ENCODE data around the gene UMAD1.

UMAD1 gene

DNA sequence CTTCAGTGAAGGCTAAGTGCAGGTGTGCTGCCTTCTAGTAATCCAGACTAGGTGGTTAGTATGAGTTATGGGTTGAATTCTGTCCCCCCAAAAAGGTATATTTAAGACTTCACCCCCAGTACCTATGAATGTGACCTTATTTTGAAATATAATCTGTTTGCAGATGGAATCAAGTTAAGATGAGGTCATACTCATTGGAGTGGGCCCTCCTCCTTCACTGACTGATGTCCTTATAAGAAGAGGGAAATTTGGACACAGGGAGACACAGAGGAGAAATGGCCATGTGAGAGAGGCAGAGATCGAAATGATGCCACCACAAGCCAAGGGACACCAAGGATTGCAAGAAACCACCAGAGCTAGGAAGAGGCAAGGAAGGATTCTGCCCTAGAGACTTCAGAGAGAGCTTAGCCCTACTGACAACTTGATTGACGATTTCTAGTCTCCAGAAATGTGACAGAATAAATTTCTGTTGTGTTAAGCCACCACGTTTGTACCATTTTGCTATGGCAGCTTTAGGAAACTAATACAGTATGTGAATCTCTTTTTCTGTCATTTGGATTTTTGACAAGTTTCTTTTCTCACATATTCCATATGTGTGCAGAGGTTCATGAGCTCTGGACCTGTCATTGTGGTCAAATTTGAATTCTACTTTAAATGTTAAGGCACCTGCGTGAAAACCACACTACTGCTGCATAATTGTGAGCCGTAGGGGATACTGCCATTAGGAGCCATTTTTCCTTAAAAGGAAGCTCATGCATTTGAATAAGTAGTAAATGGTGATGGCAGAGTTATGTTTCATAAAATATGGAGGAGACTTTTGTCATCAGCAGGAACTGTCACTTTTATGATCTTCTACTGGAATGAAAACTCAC, 80.4 kb downstream of the UMAD1 start:
- DNase-seq (ENCODE audit: low read depth), result no peak

DNA sequence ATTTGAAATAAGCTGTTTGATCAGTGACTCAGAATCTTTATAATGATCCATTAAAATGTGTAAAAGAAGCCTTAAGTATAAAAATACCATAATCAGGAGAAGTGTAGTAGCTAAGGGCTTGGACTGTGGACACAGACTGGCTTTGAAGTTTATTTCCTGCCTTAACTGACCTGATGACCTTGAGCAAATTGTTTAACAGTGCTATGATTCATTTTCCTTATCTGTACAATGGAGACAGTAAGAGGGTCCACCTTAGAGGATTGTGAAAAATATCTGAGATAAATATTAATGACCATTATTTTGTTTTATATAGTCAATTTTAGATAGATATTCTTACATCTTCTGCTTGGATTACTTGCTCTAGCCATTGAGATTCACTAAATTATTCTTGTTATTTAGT, 91.2 kb downstream of the UMAD1 start:
- no peak for DNase-seq (ENCODE audit: low read depth)

DNA sequence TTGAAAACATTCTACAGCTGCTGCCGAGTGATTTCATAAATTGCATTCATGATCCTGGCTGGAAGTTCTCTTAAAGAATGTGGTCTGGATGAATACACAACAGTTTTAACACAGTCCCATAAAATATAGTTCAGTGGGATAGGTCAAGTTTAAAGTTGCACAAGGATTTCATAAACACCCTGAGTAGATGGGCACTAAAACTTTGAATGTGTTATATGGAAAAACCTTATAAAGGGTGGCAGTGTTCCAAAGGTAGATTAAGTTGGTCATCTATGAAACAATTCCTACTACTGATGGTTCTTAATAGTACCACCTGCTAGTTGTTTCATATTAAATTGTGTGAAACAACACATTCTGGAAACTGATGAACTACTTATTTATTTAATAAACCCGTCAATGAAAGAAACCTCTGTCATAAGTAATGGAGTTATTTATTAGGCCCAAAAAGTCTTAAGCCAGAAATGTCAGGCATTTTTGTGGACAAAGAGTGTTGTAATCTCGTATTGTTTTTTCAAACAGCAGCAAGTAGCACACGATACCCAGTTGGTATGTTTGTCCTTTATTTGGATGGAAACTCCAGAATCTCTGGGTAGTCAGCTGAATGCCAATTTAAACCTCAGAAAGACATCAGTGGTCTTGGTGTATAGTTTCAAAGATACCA, 92.2 kb downstream of the UMAD1 start:
- no peak for DNase-seq (ENCODE audit: low read depth)

DNA sequence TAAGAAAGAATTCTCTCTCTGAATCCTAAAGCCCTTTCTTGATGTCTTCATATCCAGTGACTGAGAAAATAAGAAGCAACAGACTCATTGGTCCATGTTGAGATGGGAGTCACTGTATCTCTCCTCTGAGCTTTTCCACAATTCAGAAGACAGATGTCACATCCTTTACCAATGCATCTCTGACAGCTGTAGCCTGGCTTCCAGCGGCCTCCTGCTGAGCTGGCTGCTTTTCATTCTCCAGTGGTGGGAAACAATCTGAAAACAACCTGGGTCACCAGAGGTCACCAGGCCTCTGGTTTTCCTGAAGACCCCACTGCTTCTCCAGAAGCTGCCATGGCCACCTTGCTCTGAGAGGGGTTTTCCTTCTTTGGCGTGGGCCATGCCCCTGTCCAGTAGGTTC, 96.1 kb downstream of the UMAD1 start:
- no peak for DNase-seq (ENCODE audit: low read depth)

DNA sequence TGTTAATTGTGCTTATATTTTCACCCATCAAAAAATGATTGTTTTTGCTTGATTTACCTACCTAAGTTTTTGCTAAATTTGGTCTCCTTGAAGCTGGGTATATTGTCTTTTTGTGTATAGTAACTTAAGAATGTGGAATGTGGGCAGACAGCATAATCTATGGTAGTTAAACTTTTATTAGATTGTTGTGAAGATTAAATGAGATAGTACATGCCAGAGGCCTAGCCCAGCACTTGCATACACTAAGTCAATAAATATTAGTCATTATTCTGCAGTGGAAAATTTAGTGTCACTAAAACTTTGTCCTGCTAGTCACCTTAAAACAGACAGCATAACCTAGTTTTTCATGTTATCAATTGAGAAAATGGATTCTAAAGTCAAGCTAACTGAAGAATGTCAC, 97.1 kb downstream of the UMAD1 start:
- no peak for DNase-seq (ENCODE audit: low read depth)

DNA sequence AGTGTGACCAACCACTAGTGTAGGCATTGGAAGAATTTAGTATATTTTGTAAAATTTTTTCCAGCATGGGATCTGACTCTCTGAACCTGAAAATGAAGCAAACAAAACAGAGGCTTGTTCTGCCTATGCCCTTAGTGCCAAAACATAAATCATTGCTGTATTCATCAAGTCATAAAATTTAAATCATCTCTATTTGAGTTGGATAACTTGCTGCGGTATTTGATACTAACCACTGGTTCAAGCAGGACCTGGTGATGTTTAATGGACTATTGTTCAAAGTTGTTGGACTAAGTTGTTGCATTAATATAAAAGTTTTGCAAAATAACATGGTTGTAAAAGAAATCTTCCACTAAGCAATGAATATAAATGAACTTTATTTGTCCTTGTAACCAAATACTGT, 97.6 kb downstream of the UMAD1 start:
- no peak for DNase-seq (ENCODE audit: low read depth)

DNA sequence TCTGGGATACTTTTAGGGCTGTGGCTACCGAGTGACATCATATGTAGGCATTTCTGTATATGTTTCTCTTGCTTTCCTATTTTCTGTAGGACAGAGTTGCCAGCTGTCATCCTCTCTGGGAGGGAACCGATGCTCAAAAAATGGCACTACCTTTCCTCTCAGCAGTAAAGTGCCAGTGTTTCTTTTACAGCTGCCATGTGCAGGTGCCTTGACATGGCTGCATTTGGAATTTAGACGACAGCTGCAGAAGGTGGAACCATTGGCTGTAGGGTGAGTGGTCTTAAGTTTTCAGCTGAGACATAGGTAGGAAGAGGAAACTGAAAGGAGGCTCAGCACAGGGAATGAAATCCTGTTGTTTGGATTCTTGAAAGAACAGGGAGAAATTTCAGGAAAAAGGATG, 98.1 kb downstream of the UMAD1 start:
- no peak for DNase-seq (ENCODE audit: low read depth)

DNA sequence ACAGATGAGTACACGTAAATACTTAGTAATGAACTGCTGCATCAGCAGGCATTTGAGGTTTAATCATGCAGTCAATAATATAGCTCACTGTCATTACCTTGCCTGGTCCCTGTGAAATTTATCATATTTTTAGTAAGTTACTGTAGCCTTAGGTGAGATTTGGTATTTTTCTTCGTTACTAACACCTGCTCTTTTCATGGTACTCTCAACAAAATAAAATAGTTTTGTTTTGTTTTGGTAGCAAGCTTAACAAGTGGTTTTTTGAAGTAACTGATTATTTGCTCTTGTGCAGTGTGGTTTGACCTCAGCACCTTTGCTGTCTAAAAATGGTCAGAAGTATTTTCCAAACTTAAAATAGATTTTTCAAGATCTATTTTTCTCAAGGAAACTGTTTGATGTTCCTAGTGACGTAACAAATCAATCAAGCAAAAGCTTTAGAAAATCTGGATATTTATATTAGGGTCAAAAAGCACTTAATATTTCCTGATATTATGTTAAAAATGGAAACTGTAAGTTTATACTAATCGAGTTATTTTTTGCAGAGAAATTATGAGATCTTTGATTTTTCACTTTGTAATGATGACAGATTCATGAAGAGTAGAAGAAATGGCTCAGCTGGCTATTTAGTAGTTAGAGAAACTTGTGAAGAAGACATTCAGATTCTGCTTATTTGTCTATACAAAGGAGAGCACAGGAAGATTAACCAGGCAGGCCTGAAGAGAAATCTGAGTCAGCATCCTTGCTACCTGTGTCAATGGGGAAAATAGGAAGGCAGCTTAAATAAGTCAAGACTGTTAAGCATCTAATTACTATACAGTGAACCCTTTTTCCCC, 98.9 kb downstream of the UMAD1 start:
- DNase-seq (ENCODE audit: low read depth), result no peak

DNA sequence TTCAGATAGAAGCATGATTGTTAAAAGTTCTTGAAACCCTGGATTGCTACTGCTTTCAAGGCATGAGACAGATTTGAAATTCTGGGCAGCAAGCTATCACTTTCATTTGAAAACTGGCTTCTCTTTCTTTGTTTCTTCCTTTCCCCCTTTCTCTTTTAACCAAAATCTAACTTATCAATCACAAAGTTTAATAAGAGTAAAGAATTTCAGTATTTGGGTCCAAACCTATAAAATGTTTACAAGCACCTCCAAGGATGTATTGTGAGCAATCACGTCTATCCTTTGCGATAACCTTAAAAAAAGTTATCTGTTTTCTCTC, 99.4 kb downstream of the UMAD1 start:
- DNase-seq (ENCODE audit: low read depth), result no peak

DNA sequence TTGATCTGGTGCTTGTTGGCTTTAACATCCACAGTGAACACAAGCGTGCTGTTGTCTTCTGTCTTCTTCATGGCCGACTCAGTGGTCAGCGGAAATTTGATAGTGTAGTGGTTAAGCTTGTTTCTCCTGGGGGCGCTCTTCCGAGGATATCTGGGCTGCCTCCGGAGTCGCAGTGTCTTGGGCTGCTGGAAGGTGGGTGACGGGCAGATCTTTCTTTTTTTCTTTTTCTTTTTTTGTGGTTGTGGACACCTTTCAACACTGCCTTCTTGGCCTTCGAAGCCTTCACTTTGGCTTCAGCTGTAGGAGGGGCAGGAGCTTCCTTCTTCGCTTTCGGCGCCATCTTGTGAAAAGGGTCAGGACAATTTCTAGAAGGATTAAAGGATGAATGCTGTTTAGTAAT, 101.7 kb downstream of the UMAD1 start:
- no peak for DNase-seq (ENCODE audit: low read depth)

DNA sequence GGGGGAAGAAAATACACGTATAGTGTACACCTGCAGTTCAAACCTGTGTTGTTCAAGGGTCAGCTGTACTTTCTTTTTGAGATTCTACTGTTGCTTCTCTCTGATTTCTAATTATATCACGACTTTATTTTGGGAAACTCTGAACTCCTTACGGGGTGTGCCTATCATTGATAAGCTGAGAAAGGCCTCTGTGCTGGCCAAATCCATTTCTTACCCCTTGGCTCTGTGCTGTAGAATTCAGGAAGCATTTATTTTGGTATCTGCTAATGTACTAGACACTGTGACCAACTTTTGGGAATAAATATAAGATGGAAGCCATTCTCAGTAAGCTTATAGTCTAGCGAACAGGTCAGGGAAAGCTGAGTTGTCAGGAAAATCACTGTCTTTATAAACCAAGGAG, 104.7 kb downstream of the UMAD1 start:
- DNase-seq (ENCODE audit: low read depth), result no peak

DNA sequence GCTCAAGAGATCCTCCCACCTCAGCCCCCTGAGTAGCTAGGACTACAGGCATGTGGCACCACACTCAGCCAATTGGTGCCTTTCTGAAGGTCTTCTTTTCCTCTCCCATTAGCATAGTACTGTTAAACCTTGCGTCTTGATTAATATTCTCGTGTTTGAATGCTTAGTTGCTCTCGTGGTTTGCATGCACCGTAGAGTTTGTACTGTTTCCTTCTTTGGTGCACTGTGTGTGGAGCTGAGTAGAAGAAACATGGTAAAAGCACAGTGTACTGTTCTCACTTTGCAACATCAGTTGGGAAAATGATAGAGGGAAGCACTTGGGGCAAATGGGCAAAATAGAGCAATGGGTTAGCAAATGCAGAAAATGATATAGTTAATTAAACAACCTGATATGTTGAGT, 105.4 kb downstream of the UMAD1 start:
- no peak for DNase-seq (ENCODE audit: low read depth)

DNA sequence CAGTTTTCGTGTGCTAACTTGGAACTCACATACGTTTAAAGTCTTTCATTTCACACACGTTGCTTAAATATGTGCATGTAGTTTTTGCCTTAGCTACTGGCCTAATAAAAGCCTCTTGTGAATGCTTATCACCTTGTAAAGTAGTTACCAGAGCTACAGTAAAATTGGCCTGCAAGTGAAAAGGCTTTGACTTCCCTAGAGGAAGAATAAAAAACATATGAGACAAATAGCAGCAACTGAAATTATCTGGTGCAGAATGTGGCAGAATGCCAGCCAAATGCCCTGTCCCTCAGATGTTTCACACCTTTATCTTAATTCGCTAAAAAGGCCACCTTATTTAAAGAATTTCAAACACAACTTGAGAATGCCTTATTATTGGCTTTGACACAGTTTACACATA, 105.9 kb downstream of the UMAD1 start:
- DNase-seq (ENCODE audit: low read depth), result no peak

DNA sequence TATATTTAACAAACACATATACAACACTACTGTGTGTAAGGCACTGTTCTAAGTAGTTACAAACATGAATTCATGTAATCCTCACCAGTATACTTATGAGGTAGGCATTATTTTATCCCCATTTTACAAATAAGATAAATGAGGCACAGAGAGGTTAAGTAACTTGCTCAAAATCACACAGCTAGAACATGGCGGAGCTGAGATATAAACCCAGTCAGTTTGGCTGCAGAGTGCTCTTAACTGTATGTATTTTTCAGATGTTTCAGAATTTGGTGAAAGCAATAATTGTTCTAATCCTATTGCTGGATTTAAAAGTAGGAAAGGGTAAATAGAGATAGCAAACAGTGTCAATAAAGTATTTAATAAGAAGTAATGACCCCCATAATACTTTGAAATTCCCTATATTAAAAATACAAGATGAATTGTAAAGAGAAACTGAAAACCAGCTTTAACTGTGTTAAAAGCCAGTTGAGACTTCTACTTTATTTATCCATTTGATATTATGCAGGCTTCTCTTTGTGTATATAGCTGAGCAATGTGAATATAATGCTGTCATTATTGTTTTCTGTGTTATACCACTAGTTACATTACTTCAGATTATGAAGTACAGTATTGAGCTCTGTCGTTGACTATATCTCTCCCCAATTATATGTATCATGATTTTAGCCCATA, 110.2 kb downstream of the UMAD1 start:
- no peak for DNase-seq (ENCODE audit: low read depth)

DNA sequence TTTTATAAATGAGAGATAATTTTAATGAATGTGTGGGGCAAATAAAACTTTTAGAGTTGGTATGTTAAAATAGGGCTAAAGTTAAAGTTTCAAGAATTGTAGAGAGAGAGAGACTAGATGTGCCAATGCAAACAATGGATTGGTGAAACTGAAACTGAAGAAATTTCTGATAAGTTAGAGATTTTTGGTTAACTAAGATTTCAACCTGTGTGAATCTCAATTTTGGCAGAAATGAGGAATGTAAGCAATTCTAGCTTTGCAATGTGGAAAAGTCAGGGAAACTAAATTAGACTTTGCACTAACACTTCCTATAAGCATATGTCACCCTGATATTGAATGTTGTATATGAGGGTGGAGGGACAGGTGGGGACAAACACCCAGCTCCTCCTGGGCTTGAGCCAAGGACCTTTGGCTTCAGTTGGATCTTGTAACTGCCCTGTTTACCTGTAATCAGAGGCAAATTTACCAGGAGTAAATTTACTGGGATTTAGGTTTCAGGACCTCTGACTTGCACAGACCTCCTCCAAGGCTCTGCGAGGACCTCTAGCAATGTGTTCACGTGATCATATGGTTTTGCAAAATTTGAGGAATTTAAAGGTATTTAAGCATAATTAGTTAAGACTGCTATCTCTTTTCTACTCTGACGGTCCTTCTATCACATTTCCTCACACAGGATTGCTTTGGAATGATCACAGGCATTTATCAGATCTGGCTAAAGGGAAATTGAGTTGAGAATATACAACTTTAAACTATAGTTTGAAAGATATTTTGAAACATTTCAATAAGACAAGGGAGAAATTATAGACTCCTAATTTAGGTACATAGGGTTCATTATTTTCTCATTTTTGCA, 110.9 kb downstream of the UMAD1 start:
- DNase-seq (ENCODE audit: low read depth), result no peak

DNA sequence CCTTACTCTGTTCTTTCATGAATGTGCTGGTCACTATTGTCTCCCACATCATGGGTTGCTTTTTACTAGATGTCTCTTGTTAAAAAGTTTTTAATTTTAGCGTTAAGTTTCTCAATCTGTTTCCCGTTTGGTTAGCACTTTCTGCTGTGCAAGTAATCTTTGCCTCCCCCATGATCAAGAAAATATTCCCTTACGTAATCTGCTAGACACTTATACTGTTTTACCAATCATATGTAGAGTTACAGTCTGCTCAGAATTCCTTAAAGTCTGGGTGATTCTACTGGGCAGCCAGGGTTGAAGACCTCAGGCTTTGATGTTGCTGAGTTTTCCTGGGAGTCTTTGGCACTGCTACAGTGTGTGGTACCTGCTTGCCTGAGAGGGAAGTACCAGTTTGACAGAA, 116.0 kb downstream of the UMAD1 start:
- no peak for DNase-seq (ENCODE audit: low read depth)

DNA sequence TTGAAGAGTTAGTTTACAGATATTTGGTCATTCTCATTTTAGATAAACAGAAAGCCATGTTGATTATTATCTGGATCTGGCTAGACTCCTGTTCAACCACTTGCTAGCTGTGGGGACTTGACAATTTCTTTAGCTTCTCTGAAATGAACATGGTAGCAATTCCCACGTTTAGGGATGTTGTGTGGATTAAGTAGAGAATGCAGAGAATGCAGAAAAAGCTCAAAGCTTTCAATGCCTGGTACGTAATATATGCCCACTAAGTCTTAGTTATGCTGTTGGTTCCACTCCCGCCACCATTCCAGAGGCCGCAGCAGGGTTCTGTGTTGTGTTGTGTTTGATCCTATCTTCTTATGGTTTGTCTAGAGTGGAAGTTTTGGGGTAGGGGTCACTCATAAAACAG, 117.0 kb downstream of the UMAD1 start:
- DNase-seq (ENCODE audit: low read depth), result no peak

DNA sequence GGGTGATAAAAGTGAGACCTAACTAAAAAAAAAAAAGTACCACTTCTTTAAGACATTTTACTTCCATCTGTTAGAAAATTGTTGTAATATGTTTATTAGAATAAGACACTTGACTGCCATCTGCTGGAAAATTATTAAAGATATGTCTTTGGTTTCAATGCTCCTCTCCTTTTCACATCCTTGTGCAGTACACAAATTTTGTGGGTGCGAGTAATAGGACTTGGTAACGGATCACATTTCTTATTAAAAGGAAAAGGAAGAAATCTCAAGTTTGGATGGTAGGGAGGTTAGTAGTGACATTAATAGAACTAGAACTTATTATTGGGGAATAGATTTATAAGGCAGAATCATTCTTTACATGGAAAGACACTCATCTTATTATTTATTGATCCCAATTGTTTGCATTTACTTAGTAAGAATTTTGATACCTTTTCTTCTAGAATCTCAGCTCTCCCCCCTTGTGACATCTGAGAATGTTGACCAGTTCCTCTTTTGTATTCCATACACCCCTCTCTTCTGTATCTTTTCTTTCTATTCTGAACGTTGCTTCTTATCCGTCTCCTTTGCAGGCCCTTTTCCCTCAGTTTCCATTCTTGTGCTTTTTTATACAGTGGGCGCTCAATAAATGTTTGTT, 120.9 kb downstream of the UMAD1 start:
- DNase-seq (ENCODE audit: low read depth), result no peak

DNA sequence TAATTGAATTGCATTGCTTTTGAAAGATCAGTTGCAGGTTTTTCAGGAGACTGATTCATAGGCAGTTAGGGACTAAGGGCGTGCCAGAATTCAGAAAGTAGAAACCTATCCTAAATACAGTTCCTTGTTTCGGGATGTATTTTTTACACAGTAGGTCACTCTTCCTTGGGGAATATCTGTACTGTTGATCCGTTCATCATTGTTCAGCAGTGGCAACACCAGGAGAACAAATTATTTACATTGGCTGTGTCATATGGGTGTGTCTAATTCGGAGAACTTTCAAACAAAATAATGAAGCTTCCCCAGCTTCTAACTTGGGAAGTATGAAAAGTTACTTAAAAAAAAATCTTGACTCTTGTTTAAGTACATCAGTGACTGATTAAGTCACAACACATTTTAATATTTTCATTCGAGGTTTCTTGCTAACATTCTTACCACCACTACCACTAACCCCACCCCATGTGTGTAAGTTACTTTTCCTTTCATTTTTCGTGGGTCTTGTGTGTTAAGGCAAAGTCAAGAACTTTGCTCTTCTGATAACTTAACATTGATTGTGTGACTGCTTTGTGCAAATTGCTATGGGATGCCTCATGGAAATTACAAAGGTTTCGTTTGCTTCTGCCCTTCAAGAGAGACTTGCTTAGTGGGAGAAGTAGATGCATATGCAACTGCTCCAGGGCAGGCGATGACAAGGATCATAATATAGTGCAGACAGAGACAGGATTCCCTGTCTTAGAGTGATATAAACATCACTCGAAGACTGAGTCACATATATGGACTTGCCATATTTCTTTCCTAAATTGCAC, 121.6 kb downstream of the UMAD1 start:
- no peak for DNase-seq (ENCODE audit: low read depth)
